ENCODE data around the gene DARS1.

DARS1 gene

DNA sequence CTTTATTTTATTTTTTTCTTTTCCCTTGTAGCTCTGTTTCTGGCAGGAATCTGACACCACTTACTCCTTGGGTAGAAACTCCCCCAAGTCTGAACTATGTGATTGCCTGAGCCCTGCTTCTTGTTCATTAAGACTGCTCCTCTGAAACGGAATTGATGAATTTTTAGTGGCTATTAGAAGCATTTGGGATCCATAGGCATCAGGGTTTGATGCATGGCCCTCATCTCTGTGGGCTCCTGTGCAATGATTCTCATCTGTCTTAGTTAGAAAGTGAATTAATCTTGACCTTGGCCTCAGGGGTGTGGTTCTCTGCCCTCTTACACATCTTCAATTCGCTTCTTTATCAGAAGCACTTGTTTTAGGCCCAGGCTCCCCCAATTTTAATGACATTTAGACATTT, 31.0 kb upstream of the DARS1 start:
- no peaks in the 10 kb centered on the region for H3K27me3 ChIP-seq
- TF ChIP-seq CTCF (IDR thresholded peaks at IDR 0.05), result no peak
- no peaks in the 10 kb centered on the region for H3K36me3 ChIP-seq
- peak overlapping the region; percentile 27 to 64 for H3K4me3 ChIP-seq (ENCODE audit: low read depth in 1 of 2, low read length in 1 of 2)
- peak overlapping the region; percentile 99 for H3K27ac ChIP-seq
- no peaks in the 10 kb centered on the region for H3K9me3 ChIP-seq
- H3K4me1 ChIP-seq (ENCODE audit: control insufficient read depth in 1 of 2, insufficient read depth in 1 of 2, low read depth in 1 of 2, low read length in 1 of 2), result peaks cover 99% of the 10 kb centered on the region in 2 experiments

GRCh38 chr2:136015699-136016098, 30.3 kb upstream of the DARS1 start:
- Histone ChIP-seq H3K27me3 (no peaks in the 10 kb centered on the region), H3K9me3 (no peaks in the 10 kb centered on the region), H3K4me1 (ENCODE audit: control insufficient read depth in 1 of 2, insufficient read depth in 1 of 2, low read depth in 1 of 2, low read length in 1 of 2) (peaks cover 99% of the 10 kb centered on the region in 2 experiments), H3K27ac (peak overlapping the region; percentile 99), H3K36me3 (no peaks in the 10 kb centered on the region), H3K4me3 (ENCODE audit: low read depth in 1 of 2, low read length in 1 of 2) (peak overlapping the region in 1 of 2 experiments; percentile 64)
- no peak for TF ChIP-seq CTCF (IDR thresholded peaks at IDR 0.05)

GRCh38 chr2:136014411-136014810, 29.0 kb upstream of the DARS1 start:
- no peak for TF ChIP-seq CTCF (IDR thresholded peaks at IDR 0.05)
- H3K4me3 ChIP-seq (ENCODE audit: low read depth in 1 of 2, low read length in 1 of 2), result peak overlapping the region; percentile 41 to 64
- H3K27ac ChIP-seq, result peak overlapping the region; percentile 99
- H3K4me1 ChIP-seq (ENCODE audit: control insufficient read depth in 1 of 2, insufficient read depth in 1 of 2, low read depth in 1 of 2, low read length in 1 of 2), result peaks cover 99% of the 10 kb centered on the region in 2 experiments
- H3K9me3 ChIP-seq, result no peaks in the 10 kb centered on the region
- no peaks in the 10 kb centered on the region for H3K27me3 ChIP-seq
- H3K36me3 ChIP-seq, result no peaks in the 10 kb centered on the region

- no peaks in the 10 kb centered on the region for H3K9me3 ChIP-seq
- peak overlapping the region; percentile 41 to 64 for H3K4me3 ChIP-seq (ENCODE audit: low read depth in 1 of 2, low read length in 1 of 2)
- H3K4me1 ChIP-seq (ENCODE audit: control insufficient read depth in 1 of 2, insufficient read depth in 1 of 2, low read depth in 1 of 2, low read length in 1 of 2), result peaks cover 99% of the 10 kb centered on the region in 2 experiments
- no peaks in the 10 kb centered on the region for H3K36me3 ChIP-seq
- peak overlapping the region; percentile 99 for H3K27ac ChIP-seq
- H3K27me3 ChIP-seq, result no peaks in the 10 kb centered on the region
- no peak for TF ChIP-seq CTCF (IDR thresholded peaks at IDR 0.05)
Measured at GRCh38 chr2:136013955-136014354, 28.5 kb upstream of the DARS1 start.

DNA sequence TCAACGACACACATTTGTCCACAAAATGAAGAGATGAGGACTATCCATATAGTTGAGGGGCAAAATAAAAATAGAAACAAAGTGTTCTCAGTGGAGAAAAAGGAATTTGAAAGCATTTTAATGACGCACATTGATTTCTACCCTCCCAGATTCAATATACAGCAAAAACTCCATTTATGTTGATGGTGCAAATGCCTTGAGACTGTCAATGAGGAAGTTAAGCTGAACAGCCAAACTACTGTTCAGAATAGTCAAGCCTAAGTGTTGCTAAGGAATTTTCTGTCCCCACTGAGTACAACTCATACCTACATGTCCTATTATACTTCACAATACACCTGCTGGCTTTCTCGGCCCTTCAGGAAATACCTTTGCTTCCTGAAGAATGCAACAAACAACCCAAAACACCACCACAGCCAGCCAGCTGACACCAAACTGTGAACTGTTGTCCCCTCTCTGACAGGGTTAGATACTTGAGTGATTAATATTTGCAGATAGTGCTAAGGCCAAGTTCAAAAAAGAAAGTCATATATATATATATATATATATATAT, 27.8 kb upstream of the DARS1 start:
- Histone ChIP-seq H3K36me3 (no peaks in the 10 kb centered on the region), H3K27ac (peak overlapping the region; percentile 99)

More for the DNA sequence above, 27.8 kb upstream of the DARS1 start:
- Histone ChIP-seq H3K9me3 (no peaks in the 10 kb centered on the region), H3K27me3 (no peaks in the 10 kb centered on the region), H3K4me3 (ENCODE audit: low read depth in 1 of 2, low read length in 1 of 2) (peak overlapping the region; percentile 14 to 64), H3K4me1 (ENCODE audit: control insufficient read depth in 1 of 2, insufficient read depth in 1 of 2, low read depth in 1 of 2, low read length in 1 of 2) (peaks cover 99% of the 10 kb centered on the region in 2 experiments)
- no peak for TF ChIP-seq CTCF (IDR thresholded peaks at IDR 0.05)

Measured in neutrophil (primary cell).